ENCODE data around the gene ATRN.

The ATRN gene

DNA sequence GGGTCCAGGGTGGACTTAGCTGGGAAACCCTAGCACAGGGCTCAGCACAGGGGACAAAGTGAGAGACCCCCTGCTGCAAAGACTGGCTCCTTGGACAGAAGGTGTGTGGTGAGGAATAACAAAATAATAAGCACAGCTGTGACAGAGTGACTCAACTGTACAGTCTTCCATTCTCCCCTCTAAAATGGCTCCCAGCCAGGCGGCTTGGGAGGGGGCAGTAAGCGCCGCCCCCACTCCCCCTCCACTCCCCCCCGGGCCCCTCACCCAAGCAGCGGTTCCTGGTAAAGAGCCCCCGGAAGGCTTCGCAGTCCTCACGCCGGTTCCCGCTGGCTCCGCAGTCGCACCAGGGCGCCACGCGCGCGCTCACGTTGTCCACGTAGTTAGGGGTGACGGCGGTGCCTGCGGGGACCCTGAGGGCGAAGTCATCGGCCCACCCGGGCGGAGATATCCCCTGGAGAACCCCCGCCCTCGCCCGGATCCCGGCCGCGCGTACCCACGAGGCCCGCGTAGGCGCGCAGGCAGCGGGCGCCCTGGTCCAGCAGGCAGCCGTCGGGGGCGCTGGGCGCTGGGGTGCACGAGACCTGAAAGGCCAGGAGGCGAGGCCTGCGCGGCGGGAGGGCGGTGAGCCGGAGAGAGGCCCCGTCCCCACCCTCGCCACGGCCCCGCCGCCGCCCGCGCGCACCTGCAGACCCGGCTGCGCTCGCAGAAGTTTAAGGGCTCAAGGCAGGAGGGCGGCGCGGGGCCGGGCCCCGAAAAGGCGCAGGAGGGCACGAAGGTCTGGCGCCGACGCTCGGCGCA lies 189.6 kb downstream of the ATRN start:
- no peak for DNase-seq

- no peak for DNase-seq
Observed at GRCh38 chr20:3661060-3661813, 190.4 kb downstream of the ATRN start.

GRCh38 chr20:3661814-3662665 lies 191.2 kb downstream of the ATRN start:
- DNase-seq: peak; percentile 17

- DNase-seq: no peak
Observed at GRCh38 chr20:3663031-3663701, 192.3 kb downstream of the ATRN start, which contains the start of gene GFRA4. Gene GFRA4 (minus strand): TSS chr20:3663399. CDS start chr20:3663399, 0 bp downstream.

DNA sequence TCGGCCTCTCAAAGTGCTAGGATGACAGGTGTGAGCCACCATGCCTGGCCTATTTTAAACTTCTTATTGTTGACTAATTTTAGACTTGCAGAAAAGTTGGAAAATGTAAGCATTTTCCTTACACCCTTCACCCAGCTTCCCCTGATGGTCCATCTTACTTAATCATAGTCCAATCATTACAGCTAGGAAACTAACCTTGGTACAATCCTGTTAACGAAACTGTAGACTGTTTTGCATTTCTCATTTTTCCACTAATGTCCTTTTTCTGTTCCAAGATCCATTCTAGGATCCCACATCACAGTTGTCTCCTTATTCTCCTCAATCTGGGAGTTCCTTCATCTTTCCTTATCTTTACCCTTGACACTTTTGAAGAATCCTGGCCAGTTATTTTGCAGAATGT lies 193.0 kb downstream of the ATRN start:
- no peak for DNase-seq

DNA sequence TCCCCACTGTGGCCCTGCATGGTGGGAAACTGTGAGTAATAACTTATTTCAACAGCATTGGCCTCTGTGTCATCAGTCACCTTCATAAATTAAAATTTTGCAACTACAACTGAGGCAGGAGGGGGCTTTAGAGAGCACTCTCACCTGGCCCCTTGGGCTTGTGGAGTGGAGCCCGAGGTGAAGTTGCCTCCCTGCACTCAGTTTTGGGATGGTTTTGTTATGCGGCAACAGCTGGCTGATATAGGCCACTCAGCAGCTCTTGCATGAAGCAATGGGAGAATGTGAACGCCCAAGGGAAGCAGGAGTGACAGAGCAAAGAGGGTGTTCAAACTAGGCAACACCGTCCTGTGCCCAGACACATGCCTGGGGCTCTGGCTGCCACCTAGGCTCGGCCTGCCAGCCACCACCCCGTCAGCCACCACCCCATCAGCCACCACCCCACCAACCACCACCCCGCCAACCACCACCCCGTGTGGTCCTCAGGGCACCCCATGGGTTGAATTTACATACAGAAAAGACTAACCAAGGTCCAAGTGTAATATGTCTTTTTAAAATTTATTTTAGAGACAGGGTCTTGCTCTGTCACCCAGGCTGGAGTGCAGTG lies 196.7 kb downstream of the ATRN start:
- no peak for DNase-seq

GRCh38 chr20:3669710-3670367 lies 199.0 kb downstream of the ATRN start:
- DNase-seq: no peak

DNA sequence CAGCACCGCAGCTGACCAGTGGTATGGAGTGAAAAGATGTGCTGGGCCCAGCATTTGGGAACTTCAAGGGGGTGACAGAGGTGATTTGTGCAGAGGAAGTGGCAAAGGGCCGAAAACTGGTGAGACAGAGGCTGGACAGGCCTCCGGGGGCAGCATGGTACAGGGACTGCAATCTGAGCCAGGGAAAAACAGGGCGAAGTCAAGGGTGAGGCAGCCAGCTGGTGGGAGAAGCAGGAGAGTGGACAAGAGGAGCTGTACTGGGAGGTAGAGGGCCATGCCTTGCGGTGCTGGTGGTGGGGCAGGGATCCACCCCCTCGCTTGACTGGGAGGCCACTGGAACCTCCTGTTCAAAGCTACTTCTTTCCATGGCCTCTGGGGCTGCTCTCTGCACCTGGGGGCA lies 199.7 kb downstream of the ATRN start:
- DNase-seq: no peak

DNA sequence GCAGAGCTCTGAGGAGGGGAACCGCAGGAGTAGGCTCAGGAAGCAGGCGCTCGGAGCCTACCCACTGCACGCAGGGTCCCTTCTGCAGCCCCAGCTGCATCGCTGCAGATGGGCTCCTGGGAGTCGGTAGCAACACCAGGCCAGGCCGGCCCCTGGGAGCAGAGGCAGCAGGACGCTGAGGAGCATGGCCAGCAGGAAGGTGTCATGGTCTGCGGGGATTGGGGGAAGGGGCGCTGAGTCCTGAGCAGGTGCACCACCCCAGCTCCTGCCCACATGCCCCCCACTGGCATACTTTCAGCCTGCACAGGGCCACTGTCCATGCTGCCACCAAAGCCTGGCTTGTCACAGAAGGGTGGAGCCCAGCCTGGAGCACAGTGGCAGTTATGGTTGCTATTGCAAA lies 200.1 kb downstream of the ATRN start:
- DNase-seq: no peak

DNA sequence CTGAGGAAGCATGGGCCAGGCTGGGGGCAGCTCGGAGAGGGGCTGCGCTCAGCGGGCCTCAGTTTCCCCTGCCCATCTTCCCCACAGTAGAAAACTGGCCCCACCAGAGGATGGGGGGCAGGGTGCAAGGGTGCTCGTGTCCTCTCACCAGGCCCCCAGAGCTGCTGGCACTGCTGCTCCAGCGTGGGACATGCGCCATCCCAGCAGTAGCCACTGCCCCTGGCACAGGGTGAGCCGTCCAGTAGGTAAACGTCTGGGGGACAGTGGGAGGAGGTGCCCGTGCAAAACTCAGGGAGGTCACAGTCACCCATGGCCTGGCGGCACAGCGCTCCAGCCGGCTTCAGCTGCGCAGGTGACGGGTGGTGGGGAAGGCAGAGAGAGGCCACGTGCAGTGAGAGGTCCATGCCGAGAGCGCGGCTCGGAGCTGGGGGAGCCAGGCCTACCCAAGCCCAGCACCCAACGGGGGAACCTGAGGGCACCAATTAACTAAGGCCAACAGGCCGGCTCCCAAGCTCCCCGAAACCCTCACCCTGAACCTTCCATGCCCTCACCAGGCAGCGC lies 201.2 kb downstream of the ATRN start:
- no peak for DNase-seq

GRCh38 chr20:3672547-3673171 lies 201.8 kb downstream of the ATRN start:
- DNase-seq: no peak

DNA sequence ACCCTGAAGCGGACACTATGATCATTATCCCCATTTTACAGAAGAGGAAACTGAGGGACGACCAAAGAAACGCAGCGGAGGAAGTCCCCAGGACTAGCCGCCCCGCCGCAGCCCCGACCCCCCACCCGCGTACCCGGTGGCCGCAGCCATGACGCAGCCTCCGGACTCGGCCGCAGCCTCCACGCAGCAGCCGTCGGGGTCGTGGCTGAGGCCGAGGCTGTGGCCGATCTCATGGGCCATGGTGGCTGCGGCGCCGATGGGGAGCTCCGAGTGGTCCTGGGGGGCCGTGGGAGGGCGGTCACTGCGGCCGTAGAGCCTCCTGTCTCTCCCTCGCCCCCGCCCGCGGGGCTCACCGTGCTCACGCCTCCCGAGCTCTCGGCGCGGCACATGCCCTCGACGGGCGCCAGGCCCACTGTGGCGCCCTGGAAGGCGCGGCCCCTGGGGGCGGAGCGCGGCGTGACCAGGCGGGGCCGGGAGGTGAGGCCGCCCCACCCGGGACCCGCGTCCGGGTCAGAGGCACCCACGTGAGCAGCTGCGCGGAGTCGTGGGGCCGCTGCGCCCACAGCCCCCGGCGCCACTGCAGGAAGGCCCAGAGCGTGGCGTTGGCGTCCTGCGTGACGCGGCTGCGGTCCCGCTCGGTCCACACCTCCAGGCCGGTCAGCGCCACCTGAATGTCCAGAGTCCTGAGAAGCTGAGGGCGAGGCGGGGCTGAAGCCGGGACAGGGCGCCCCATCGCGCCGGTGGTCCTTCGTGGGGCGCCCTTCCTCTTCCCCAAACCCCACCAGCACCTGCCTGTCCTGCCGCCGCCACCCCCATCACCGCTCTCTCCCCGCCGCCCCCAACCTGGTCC lies 202.6 kb downstream of the ATRN start:
- DNase-seq: no peak

GRCh38 chr20:3674447-3674846 lies 203.6 kb downstream of the ATRN start:
- no peak for DNase-seq

GRCh38 chr20:3674995-3675900 lies 204.4 kb downstream of the ATRN start:
- DNase-seq: no peak

DNA sequence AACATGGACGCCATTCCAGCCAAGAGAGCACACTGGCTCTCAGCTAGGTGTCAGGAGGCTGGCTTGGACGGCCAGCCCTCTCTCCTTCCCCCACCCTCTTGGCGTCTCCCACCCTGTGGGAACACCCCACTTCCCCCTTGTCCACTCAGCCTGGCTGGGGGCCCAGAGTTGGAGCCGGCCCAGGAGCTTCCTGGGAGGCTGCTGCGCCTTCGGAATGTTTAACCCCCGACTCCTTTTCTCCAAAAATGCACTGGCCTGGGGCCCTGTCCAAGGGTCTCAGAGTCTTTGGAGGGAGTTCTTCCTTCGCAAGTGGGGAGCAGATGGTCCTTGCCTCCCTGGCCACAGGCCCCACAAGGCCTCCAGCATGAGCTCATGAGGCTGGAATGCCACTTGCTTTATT lies 206.9 kb downstream of the ATRN start:
- DNase-seq: no peak

GRCh38 chr20:3678198-3678597 lies 207.4 kb downstream of the ATRN start:
- no peak for DNase-seq

DNA sequence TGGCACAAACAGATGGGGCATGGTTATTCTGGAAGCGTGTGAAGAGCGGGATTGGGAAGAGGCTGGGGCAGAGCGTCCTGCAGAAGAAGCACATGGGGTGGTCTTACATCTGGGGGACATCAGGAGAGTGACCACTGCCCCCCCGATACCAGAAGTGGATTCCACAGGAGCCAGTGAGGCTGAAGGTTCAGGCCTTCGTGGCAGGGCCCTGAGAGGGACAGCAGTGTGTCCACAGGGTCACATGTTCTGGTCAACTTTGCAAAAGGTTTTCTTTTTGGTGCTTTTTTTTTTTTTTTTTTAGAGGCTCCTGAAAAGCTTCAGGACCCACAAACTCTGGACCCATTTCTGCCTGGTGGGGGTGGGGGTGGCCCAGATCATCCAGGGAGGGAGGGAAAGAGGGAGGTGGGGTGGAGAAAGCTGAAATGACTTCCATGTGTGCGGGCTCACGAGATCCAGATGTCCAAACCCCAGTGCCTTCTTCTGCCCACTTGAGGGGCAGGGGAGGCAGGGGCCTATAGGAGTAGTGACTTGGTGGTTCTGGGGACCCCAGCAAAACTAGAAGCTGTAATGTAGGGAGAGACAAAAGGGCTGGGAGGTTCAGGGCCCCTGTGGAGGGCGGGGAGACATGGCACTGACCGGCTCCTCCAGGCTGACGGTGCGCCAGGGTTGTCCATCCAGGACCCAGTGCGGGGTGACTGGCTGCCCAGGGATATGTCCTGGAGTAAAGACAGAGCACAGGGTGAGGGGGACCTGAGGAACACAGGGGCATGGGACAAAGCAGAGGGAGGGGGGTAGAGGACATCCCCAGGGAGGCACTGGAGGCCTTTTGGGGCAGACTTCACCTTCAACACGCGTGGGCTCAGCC lies 208.3 kb downstream of the ATRN start:
- DNase-seq: no peak

All from NCI-H510A treated with DMSO at 0.1 percent for 48 hours (cell line).